DOHH2 (cell line): ENCODE results near the gene IFT25.

ENCODE experiments used
- H3F3A ChIP-seq: fragments of 200-600 bp; sonication (generic), shearing (Covaris generic); 2 replicates; pipeline ENCODE4 v1.6.0; 2016; ENCODE audit warnings: antibody characterized with exemption, mild to moderate bottlenecking; ENCODE audit not compliant: control insufficient read depth, insufficient read depth
- H3K27ac ChIP-seq: fragments of 200-600 bp; sonication (generic); 2 replicates; pipeline ENCODE4 v1.5.1; 2014; ENCODE audit warnings: low read depth, mild to moderate bottlenecking, low read length, moderate library complexity
- H3K27me3 ChIP-seq: fragments of 200-600 bp; sonication (generic); 2 replicates; pipeline ENCODE4 v1.6.1; 2014; ENCODE audit warnings: mild to moderate bottlenecking, low read length, mixed read lengths; ENCODE audit not compliant: control insufficient read depth
- H3K36me3 ChIP-seq: fragments of 200-600 bp; sonication (generic); 2 replicates; pipeline ENCODE4 v1.6.1; 2014; ENCODE audit warnings: mild to moderate bottlenecking, low read length, moderate library complexity, mixed read lengths; ENCODE audit not compliant: control insufficient read depth
- H3K4me1 ChIP-seq: fragments of 200-600 bp; sonication (generic); 2 replicates; pipeline ENCODE4 v1.6.1; 2014; ENCODE audit warnings: mild to moderate bottlenecking, low read length, mixed read lengths; ENCODE audit not compliant: control insufficient read depth
- H3K4me2 ChIP-seq: fragments of 200-600 bp; sonication (generic); 2 replicates; pipeline ENCODE4 v1.6.0; 2014; ENCODE audit warnings: mild to moderate bottlenecking, low read length, moderate library complexity
- H3K4me3 ChIP-seq: fragments of 200-600 bp; sonication (generic); 2 replicates; pipeline ENCODE4 v1.5.1; 2014; ENCODE audit warnings: mild to moderate bottlenecking, low read length, mixed read lengths
- H3K79me2 ChIP-seq: fragments of 200-600 bp; sonication (generic); 2 replicates; pipeline ENCODE4 v1.6.1; 2014; ENCODE audit warnings: mild to moderate bottlenecking, low read length, mixed read lengths; ENCODE audit not compliant: control insufficient read depth
- H3K9me2 ChIP-seq: fragments of 200-600 bp; sonication (generic); replicated peaks from 2 replicates; pipeline ENCODE4 v1.6.1; 2014; ENCODE audit warnings: mild to moderate bottlenecking, low read length, mixed read lengths; ENCODE audit not compliant: control insufficient read depth
- H3K9me3 ChIP-seq: fragments of 200-600 bp; sonication (generic); 2 replicates; pipeline ENCODE4 v1.6.1; 2014; ENCODE audit warnings: antibody characterized with exemption, low read length, mixed read lengths; ENCODE audit not compliant: control insufficient read depth, insufficient read depth
- H4K20me1 ChIP-seq: fragments of 200-600 bp; sonication (generic); 2 replicates; pipeline ENCODE4 v1.6.0; 2014; ENCODE audit warnings: low read depth, mild to moderate bottlenecking, antibody characterized with exemption, low read length, moderate library complexity; ENCODE audit not compliant: control insufficient read depth, insufficient read depth
- EZH2phosphoT487 ChIP-seq: fragments of 200-600 bp; sonication (generic); IDR thresholded peaks from 2 replicates; pipeline ENCODE4 v1.6.1; 2017; ENCODE audit warnings: borderline replicate concordance, mild to moderate bottlenecking, antibody characterized with exemption, low read length, moderate library complexity, mixed read lengths
- TF ChIP-seq, protein P1 (sequence below): fragments of 200-600 bp; sonication (generic); IDR thresholded peaks from one replicate; pipeline ENCODE4 v1.5.1; 2014; ENCODE audit warnings: antibody characterized with exemption, mild to moderate bottlenecking, low read depth, low read length; ENCODE audit not compliant: poor library complexity, severe bottlenecking

IFT25 gene

DNA sequence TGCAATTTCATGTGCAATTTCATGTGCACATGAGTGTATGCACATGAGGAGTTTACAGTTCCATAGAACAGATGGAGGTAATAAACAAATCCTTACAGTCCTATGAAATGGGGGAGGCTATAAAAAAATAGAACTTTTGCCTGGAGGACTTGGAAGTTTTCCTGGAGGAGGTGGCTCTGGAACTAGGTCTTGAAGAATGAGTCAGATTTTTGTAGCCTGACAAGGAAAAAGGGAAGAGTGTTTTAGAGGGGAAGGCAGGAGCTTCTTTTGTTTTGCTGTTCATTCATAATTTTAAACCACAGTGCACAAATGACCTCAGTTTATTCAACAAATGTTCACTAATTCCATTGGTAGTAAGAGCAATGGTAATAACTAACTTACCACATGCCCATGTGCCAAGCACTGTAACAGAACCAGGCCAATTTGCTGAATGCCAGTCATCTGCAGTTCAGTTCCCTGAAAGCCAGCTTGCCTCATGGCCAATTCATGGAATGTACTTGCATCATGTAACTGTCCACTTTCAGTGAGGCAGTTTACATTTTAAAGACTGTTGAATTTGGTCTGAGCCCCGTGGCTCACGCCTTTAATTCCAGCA lies 48.8 kb downstream of the IFT25 start:
- H3K27ac ChIP-seq = no peak overlapping the region

DNA sequence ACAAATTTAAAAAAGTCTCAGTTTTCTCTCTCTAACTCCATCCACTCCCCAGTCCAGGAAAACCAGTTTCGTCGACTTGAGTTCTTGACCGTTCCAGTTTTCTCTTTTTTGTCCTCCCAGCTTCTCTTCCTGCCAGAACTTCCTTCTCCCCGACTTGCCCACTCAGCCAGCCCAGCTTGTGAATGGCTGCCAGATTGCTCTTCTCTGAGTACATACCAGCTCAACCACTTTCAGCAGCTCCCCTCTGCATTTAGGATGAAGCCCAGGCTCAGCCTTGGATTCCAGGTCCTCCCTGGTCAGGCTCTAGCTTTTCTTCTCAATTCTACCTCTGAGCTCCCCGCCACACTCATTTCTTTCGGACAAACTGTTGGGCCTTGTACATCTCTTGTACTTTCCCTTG lies 50.1 kb downstream of the IFT25 start:
- no peaks in the 10 kb centered on the region for H4K20me1 ChIP-seq
- no peaks in the 10 kb centered on the region for H3K9me3 ChIP-seq
- no peaks in the 10 kb centered on the region for H3K9me2 ChIP-seq
- H3K4me3 ChIP-seq = no peak overlapping the region
- peaks cover 7% of the 10 kb centered on the region for H3K4me1 ChIP-seq
- H3K27me3 ChIP-seq = 0 out of 2 replicates have a peak, but pooled peaks cover 2% of the 10 kb centered on the region
- H3K27ac ChIP-seq = no peak overlapping the region
- TF ChIP-seq EZH2phosphoT487 = no peak
- TF ChIP-seq, protein P1, sequence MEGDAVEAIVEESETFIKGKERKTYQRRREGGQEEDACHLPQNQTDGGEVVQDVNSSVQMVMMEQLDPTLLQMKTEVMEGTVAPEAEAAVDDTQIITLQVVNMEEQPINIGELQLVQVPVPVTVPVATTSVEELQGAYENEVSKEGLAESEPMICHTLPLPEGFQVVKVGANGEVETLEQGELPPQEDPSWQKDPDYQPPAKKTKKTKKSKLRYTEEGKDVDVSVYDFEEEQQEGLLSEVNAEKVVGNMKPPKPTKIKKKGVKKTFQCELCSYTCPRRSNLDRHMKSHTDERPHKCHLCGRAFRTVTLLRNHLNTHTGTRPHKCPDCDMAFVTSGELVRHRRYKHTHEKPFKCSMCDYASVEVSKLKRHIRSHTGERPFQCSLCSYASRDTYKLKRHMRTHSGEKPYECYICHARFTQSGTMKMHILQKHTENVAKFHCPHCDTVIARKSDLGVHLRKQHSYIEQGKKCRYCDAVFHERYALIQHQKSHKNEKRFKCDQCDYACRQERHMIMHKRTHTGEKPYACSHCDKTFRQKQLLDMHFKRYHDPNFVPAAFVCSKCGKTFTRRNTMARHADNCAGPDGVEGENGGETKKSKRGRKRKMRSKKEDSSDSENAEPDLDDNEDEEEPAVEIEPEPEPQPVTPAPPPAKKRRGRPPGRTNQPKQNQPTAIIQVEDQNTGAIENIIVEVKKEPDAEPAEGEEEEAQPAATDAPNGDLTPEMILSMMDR = no peak
- no peak overlapping the region for H3K4me2 ChIP-seq
- no peaks in the 10 kb centered on the region for H3K79me2 ChIP-seq
- H3K36me3 ChIP-seq = no peaks in the 10 kb centered on the region
- no peaks in the 10 kb centered on the region for H3F3A ChIP-seq

More for the DNA sequence above, 48.8 kb downstream of the IFT25 start:
- H3K4me1 ChIP-seq = 0 out of 2 replicates have a peak, but pooled peaks cover 3% of the 10 kb centered on the region
- no peaks in the 10 kb centered on the region for H3F3A ChIP-seq
- no peaks in the 10 kb centered on the region for H4K20me1 ChIP-seq
- no peak overlapping the region for H3K4me3 ChIP-seq
- no peaks in the 10 kb centered on the region for H3K9me2 ChIP-seq
- 0 out of 2 replicates have a peak, but pooled peaks cover 2% of the 10 kb centered on the region for H3K27me3 ChIP-seq
- TF ChIP-seq, protein P1 = no peak
- no peak for TF ChIP-seq EZH2phosphoT487
- no peaks in the 10 kb centered on the region for H3K79me2 ChIP-seq
- no peaks in the 10 kb centered on the region for H3K36me3 ChIP-seq
- no peak overlapping the region for H3K4me2 ChIP-seq
- no peaks in the 10 kb centered on the region for H3K9me3 ChIP-seq

DNA sequence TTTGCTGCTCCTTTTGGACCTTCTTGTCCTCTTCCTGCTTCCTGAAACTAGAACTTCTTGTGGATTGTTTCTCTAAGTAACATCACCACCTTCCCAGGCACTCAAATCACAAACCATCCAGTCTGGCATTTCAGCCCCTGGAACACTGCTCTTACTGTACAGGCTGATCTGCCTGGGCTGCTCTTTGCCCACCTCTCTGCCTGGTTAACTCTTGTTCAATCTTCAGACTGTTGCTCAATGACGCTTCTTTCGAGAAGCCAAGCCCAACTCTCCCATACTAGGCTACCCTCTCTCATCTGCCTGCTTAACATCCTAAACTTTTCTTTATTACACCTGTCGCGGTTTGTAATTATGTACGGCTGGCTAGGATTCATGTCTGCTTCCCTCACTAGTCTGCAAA lies 50.9 kb downstream of the IFT25 start:
- peaks cover 12% of the 10 kb centered on the region for H3K4me1 ChIP-seq
- H3K27ac ChIP-seq = no peak overlapping the region
- H3K4me3 ChIP-seq = no peak overlapping the region
- H3F3A ChIP-seq = no peaks in the 10 kb centered on the region
- H3K9me2 ChIP-seq = no peaks in the 10 kb centered on the region
- TF ChIP-seq, protein P1 = no peak
- TF ChIP-seq EZH2phosphoT487 = no peak
- no peaks in the 10 kb centered on the region for H3K36me3 ChIP-seq
- no peaks in the 10 kb centered on the region for H4K20me1 ChIP-seq
- H3K9me3 ChIP-seq = no peaks in the 10 kb centered on the region
- H3K79me2 ChIP-seq = no peaks in the 10 kb centered on the region
- no peak overlapping the region for H3K4me2 ChIP-seq
- 0 out of 2 replicates have a peak, but pooled peaks cover 2% of the 10 kb centered on the region for H3K27me3 ChIP-seq
